Stomach (tissue), 4 donors: ENCODE measurements around the gene ANKRD33B.

Source experiments
- EP300 ChIP-seq: sonication (generic); formaldehyde crosslinking; IDR thresholded peaks from one replicate; pipeline ENCODE4 v1.6.1; 2017; ENCODE audit warnings: antibody characterized with exemption
- POLR2A ChIP-seq, 4 donors: fragments of 450-650 bp; IDR thresholded peaks; one replicate each; pipeline ENCODE4 v1.6.1; 2016; ENCODE audit warnings: antibody characterized with exemption in 4 of 4, control low read depth in 2 of 4, mild to moderate bottlenecking in 1 of 4, moderate library complexity in 1 of 4
- POLR2AphosphoS5 ChIP-seq, 3 donors: sonication (generic); formaldehyde crosslinking; IDR thresholded peaks; one replicate each; pipeline ENCODE4 v1.6.1; 2016; ENCODE audit warnings: antibody characterized with exemption in 3 of 3
- TF ChIP-seq, protein P1 (sequence below), 7 experiments: fragments of 450-650 bp in 4 of 7; fragments of 200-600 bp in 3 of 7; sonication (generic) in 3 of 7; IDR thresholded peaks; one replicate each; pipeline ENCODE4 v1.5.1; 2016 to 2019; ENCODE audit warnings: antibody characterized with exemption in 7 of 7, control low read depth in 2 of 7, mild to moderate bottlenecking in 1 of 7

DNA sequence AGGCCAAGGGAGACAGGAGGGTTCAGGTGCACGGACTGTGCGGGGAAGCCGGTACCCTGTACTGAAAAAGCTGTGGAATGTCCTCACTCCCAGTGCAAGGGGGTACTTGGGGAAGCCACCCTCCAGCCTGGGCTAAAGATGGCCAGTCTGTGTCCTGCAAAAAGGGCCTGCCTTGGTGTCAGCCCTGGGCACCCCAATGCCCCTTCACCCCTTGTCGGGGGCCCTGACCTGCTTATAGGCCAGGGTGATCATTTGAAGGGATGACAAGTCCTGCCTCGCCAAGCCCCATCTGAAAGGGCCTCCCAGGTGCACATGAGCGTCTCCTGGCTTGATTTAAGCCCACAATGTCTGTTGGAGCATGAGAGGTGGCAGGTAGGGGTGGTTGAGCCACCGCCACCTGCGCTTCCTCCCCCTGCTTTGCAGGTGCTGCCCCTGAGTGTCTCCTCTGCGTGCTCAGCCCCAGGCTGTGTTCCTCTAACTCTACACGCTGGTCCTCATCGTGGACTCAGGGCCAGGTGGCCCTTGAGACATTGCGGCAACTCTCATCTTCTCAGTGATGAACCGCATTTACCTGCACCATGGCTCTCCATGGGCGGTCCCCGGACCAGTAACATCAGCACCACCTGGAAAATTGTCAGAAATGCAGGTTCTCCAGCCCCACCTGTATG is 97.0 kb downstream of the ANKRD33B start:
- no peak for TF ChIP-seq EP300
- TF ChIP-seq, protein P1, sequence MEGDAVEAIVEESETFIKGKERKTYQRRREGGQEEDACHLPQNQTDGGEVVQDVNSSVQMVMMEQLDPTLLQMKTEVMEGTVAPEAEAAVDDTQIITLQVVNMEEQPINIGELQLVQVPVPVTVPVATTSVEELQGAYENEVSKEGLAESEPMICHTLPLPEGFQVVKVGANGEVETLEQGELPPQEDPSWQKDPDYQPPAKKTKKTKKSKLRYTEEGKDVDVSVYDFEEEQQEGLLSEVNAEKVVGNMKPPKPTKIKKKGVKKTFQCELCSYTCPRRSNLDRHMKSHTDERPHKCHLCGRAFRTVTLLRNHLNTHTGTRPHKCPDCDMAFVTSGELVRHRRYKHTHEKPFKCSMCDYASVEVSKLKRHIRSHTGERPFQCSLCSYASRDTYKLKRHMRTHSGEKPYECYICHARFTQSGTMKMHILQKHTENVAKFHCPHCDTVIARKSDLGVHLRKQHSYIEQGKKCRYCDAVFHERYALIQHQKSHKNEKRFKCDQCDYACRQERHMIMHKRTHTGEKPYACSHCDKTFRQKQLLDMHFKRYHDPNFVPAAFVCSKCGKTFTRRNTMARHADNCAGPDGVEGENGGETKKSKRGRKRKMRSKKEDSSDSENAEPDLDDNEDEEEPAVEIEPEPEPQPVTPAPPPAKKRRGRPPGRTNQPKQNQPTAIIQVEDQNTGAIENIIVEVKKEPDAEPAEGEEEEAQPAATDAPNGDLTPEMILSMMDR (IDR thresholded peaks at IDR 0.05), result no peak
- no peak for TF ChIP-seq POLR2AphosphoS5 (IDR thresholded peaks at IDR 0.05)
- TF ChIP-seq POLR2A (IDR thresholded peaks at IDR 0.05), result no peak
